OCI-LY1 (cell line): ENCODE data around the gene PJA2.

Experiments
- H2AFZ ChIP-seq: fragments of 200-600 bp; sonication (generic), shearing (Covaris generic); 2 replicates; pipeline ENCODE4 v1.6.0; 2014; ENCODE audit warnings: antibody characterized with exemption, mild to moderate bottlenecking, low read length
- H3F3A ChIP-seq: fragments of 200-600 bp; sonication (generic), shearing (Covaris generic); 2 replicates; pipeline ENCODE4 v1.6.0; 2014; ENCODE audit warnings: mild to moderate bottlenecking, antibody characterized with exemption, low read length, moderate library complexity; ENCODE audit not compliant: insufficient read depth
- H3K27ac ChIP-seq: fragments of 200-600 bp; sonication (generic); 2 replicates; pipeline ENCODE4 v1.5.1; 2014; ENCODE audit warnings: low read length, mixed run types, mild to moderate bottlenecking, low read depth; ENCODE audit not compliant: poor library complexity, severe bottlenecking
- H3K27me3 ChIP-seq: fragments of 200-600 bp; sonication (generic); 2 replicates; pipeline ENCODE4 v1.6.0; 2014; ENCODE audit warnings: antibody characterized with exemption, mild to moderate bottlenecking, low read length, moderate library complexity; ENCODE audit not compliant: insufficient read depth
- H3K36me3 ChIP-seq: fragments of 200-600 bp; sonication (generic); 2 replicates; pipeline ENCODE4 v1.6.1; 2014; ENCODE audit warnings: mild to moderate bottlenecking, antibody characterized with exemption, low read length, moderate library complexity, mixed read lengths; ENCODE audit not compliant: insufficient read depth
- H3K4me1 ChIP-seq: fragments of 200-600 bp; sonication (generic); 2 replicates; pipeline ENCODE4 v1.5.1; 2014; ENCODE audit warnings: mild to moderate bottlenecking, low read length, moderate library complexity; ENCODE audit not compliant: insufficient read depth, severe bottlenecking
- H3K4me2 ChIP-seq: fragments of 200-600 bp; sonication (generic), shearing (Covaris generic); 2 replicates; pipeline ENCODE4 v1.6.1; 2014; ENCODE audit warnings: low read length
- H3K4me3 ChIP-seq: fragments of 200-600 bp; sonication (generic); 2 replicates; pipeline ENCODE4 v1.5.1; 2014; ENCODE audit warnings: low read length, low read depth, mild to moderate bottlenecking, mixed read lengths; ENCODE audit not compliant: poor library complexity, severe bottlenecking
- H3K79me2 ChIP-seq: fragments of 200-600 bp; shearing (Covaris generic); 2 replicates; pipeline ENCODE4 v1.6.1; 2016; ENCODE audit warnings: mixed run types, low read length, mixed read lengths; ENCODE audit not compliant: insufficient read depth
- H3K9ac ChIP-seq: fragments of 200-600 bp; sonication (generic), shearing (Covaris generic); 2 replicates; pipeline ENCODE4 v1.6.1; 2014; ENCODE audit warnings: mild to moderate bottlenecking, low read length, mixed read lengths
- H3K9me2 ChIP-seq: fragments of 200-600 bp; sonication (generic), shearing (Covaris generic); 2 replicates; pipeline ENCODE4 v1.6.1; 2014; ENCODE audit warnings: low read depth, mild to moderate bottlenecking, low read length, mixed read lengths
- H3K9me3 ChIP-seq: fragments of 200-600 bp; shearing (Covaris generic); 2 replicates; pipeline ENCODE4 v1.6.1; 2014; ENCODE audit warnings: low read length, mixed read lengths
- H4K20me1 ChIP-seq: fragments of 200-600 bp; sonication (generic), shearing (Covaris generic); 2 replicates; pipeline ENCODE4 v1.6.0; 2016; ENCODE audit warnings: mild to moderate bottlenecking, low read length; ENCODE audit not compliant: insufficient read depth
- EZH2 ChIP-seq: fragments of 200-600 bp; sonication (generic), shearing (Covaris generic); IDR thresholded peaks from 2 replicates; pipeline ENCODE4 v1.8.0; 2017; ENCODE audit warnings: borderline replicate concordance, mixed run types, mild to moderate bottlenecking, antibody characterized with exemption, low read length, moderate library complexity, mixed read lengths
- TF ChIP-seq, protein P1 (sequence below): fragments of 200-600 bp; sonication (generic), shearing (Covaris generic); IDR thresholded peaks from 2 replicates; pipeline ENCODE4 v1.5.1; 2017; ENCODE audit warnings: mild to moderate bottlenecking, antibody characterized with exemption, low read length, moderate library complexity, mixed read lengths

Gene PJA2

DNA sequence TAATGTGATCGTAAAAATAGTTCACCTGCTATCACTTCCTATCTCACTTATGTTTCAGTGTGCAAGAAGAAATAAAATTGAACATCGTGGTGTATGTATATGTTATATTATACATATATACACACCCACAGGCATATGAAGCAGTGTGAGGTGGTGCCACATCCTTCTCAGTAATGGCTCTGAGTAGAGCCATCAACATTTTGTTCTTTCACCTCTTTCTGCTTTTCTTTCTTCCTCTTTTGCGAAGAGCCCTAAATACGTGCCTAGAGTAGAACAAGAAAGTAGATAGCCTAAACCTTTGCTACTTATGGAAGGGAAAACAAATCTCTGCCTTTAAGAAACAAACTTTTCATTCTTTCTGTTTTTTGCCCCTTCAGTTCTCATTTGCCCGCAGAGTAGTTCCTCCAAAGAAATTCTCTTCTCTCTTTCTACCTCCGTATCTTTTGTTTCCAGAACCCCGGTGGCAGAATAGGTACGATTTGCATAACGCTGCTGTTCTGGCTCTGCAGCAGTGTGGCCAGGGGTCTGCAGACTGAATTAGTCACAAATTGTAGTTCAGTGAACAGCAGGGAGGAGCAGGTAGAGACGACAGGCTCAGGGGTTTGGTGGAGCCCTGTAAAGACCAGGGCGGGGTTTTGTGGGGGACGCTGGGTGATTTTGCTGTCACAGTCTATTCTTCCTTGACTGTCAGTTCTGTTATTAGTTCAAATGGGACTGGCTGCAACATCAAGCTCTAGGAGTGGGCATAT, 40.5 kb upstream of the PJA2 start:
- H3K4me3 ChIP-seq = peak overlapping the region; percentile 58
- no peaks in the 10 kb centered on the region for H4K20me1 ChIP-seq
- no peaks in the 10 kb centered on the region for H3K36me3 ChIP-seq
- H3K27ac ChIP-seq = peak overlapping the region; percentile 98
- peak overlapping the region; percentile 86 for H2AFZ ChIP-seq
- peak overlapping the region; percentile 70 for H3K9ac ChIP-seq
- TF ChIP-seq EZH2 = no peak
- TF ChIP-seq, protein P1, sequence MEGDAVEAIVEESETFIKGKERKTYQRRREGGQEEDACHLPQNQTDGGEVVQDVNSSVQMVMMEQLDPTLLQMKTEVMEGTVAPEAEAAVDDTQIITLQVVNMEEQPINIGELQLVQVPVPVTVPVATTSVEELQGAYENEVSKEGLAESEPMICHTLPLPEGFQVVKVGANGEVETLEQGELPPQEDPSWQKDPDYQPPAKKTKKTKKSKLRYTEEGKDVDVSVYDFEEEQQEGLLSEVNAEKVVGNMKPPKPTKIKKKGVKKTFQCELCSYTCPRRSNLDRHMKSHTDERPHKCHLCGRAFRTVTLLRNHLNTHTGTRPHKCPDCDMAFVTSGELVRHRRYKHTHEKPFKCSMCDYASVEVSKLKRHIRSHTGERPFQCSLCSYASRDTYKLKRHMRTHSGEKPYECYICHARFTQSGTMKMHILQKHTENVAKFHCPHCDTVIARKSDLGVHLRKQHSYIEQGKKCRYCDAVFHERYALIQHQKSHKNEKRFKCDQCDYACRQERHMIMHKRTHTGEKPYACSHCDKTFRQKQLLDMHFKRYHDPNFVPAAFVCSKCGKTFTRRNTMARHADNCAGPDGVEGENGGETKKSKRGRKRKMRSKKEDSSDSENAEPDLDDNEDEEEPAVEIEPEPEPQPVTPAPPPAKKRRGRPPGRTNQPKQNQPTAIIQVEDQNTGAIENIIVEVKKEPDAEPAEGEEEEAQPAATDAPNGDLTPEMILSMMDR = no peak
- no peaks in the 10 kb centered on the region for H3K79me2 ChIP-seq
- peaks cover 8% of the 10 kb centered on the region; the same call in 1 of the 2 replicates for H3F3A ChIP-seq
- H3K9me3 ChIP-seq = no peaks in the 10 kb centered on the region
- H3K27me3 ChIP-seq = no peaks in the 10 kb centered on the region
- H3K9me2 ChIP-seq = no peaks in the 10 kb centered on the region
- H3K4me1 ChIP-seq = peaks cover 70% of the 10 kb centered on the region
- peak overlapping the region; percentile 91 for H3K4me2 ChIP-seq

DNA sequence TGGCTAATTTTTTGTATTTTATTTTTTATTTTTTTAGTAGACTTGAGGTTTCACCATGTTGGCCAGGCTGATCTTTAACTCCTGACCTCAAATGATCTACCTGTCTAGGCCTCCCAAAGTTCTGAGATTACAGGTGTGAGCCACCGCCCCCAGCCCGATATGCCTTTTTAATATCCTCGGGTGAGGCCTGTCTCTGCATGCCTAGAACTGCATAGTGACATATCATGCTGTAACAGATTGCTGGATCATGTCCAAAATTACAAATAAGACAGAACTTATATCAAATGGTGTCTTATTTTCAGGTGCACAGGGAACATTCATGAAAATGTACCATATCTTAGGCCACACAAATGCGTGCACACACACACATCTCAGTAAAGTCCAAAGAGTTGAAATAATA, 39.1 kb upstream of the PJA2 start:
- Histone ChIP-seq H3K36me3 (no peaks in the 10 kb centered on the region), H3K27me3 (no peaks in the 10 kb centered on the region), H3K9me2 (no peaks in the 10 kb centered on the region), H3K4me3 (no peak overlapping the region), H3K9me3 (no peaks in the 10 kb centered on the region), H3K4me1 (peaks cover 55% of the 10 kb centered on the region), H3K79me2 (no peaks in the 10 kb centered on the region), H4K20me1 (no peaks in the 10 kb centered on the region), H3K4me2 (no peak overlapping the region), H3K9ac (no peak overlapping the region), H3K27ac (no peak overlapping the region), H3F3A (peaks cover 8% of the 10 kb centered on the region; the same call in 1 of the 2 replicates), H2AFZ (0 out of 2 replicates have a peak overlapping the region, but pooled peaks have one; percentile 56)
- TF ChIP-seq, protein P1 = no peak
- no peak for TF ChIP-seq EZH2

DNA sequence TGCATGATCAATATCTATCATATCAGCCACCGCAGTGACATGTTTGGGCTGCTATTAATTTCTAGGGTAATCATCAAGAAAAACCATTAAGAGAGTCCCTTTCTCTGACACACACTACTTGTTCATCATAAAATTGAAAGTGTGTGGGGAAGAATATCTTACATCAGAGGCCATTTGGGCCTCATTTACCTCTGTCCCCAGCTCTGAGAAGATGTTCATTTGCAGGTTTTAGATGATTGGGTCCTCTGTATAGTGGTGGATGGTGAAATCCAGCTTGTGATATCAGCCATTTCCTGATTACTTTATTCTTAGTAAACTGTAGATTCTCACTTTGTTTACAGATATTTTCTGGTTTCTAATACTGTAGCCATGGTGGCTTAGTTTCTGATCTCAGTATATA, 29.8 kb upstream of the PJA2 start:
- Histone ChIP-seq H3K9ac (no peak overlapping the region), H3K4me1 (no peaks in the 10 kb centered on the region), H3K27me3 (no peaks in the 10 kb centered on the region), H3K27ac (no peak overlapping the region), H3K9me3 (no peaks in the 10 kb centered on the region), H3F3A (no peaks in the 10 kb centered on the region), H2AFZ (peak overlapping the region; percentile 13), H3K36me3 (no peaks in the 10 kb centered on the region), H3K4me3 (no peak overlapping the region), H3K4me2 (no peak overlapping the region), H3K9me2 (no peaks in the 10 kb centered on the region), H3K79me2 (no peaks in the 10 kb centered on the region), H4K20me1 (no peaks in the 10 kb centered on the region)
- TF ChIP-seq, protein P1 = no peak
- TF ChIP-seq EZH2 = no peak
